T-helper 2 cell treated with Interferon-gamma antibody and Interleukin-4, amounts not matched to agents 100 ng/mL and 5 ng/mL, for 36 hours (primary cell): ENCODE data around the gene ZNF770. TPM values are rescaled to one million over a fixed set of nuclear protein-coding genes. Genes with fewer than 3 reads are reported as not detected.
"Not testable (repeated sequence)": the region's sequence is repeated elsewhere in the genome, so short reads cannot be mapped to it uniquely, and the experiment has no call there.

ENCODE experiments used
- intact Hi-C: fragments of 100-400 bp; cut with micrococcal nuclease; formaldehyde crosslinking; loops from one replicate; pipeline ENCODE4 v1.15.1; 2023
- total RNA-seq: library from RNA; stranded (reverse); gene quantifications from 2 replicates; pipeline ENCODE4 v1.2.3, GENCODE V29; 2022

The ZNF770 gene
- total RNA-seq, 1 donor from 2014 or later: 44.1 TPM

GRCh38 chr15:34976743-34977142 is 11.3 kb downstream of the ZNF770 start:
- intact Hi-C loops: no loop called here

DNA sequence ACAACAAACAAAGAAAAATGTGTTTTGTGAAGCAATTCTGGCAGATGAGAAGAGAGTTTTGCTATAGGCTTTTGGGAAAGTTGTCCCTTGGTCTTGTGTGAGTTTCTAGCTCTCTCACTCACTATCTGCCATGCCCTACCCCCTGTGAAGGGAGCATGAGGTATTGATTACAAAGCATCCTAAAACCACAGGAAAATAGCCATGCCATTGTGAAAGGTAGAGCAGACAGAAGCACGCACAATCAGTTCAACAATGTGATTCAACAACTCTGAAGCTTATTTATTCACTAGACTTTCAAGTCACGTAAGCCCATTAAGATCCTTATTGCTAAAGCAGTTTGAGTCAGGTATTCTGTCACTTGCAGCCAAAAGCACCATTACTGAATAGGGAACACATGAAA is 12.0 kb downstream of the ZNF770 start:
- intact Hi-C loops: no loop called here

DNA sequence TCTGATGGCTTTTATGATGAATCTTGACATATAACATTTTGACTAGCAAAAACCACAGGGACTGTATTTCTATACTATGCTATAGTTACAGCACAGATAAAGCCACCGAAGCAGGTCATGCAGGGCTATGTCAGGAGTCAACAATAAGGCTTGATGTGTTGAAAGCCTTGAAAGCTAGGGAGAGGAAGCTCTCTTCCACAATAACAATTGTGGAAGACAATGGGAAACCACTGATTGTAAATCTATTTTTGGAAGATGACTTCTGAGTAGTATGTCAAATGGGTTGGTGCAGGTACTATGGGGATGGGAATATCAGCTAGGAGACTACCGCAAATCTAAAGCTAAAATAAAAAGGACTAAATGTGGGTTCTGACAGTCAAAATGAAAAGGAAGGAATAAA is 14.6 kb downstream of the ZNF770 start:
- intact Hi-C loops: no loop called here

GRCh38 chr15:34970098-34970643 is 17.9 kb downstream of the ZNF770 start:
- intact Hi-C loops: not testable (repeated sequence)

DNA sequence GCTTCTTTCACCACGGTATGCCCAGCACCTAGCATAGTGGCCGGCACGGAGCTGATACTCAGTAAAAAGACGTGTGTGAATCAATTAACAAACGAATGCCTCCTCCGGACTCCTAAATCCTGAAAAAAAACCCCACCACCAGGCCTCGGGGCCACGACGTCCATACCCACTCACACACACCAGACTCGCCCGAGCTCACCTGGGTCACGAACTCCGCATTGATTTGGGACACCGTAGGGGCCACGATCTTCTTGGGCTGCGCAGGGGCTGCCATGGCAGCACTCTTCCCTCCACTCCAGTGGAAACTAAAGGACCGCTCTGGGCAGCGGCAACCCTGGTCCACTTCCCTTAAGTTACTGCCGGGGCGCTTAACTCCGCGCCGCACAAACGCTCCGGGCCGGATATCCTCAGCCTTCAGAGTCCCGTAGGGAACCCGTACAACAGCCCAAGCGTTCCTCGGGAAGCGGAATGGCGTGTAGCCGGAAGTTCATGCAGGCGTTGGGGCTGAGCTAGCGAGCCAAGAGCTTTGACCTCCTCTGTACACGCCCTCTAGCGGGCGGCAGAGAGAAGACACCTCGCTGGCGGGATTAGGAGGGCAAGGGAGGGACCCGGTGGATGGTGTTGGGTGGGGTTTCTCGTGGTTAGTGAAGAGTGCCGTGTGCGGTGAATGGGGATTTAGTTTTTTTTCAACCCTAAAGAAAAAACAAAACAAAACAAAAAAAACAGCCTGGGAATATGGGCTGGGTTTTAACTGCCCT is 18.6 kb downstream of the ZNF770 start, which contains the start of gene AQR:
Gene AQR (minus strand): TSS at position 403 of the 758 bp plus-strand sequence. CDS start 129 bp downstream, at position 274.
- intact Hi-C loops: loop anchor here (1.0 to 5.0 kb wide), 3 partner anchors 19 to 727 kb away; partner anchors contain the start of genes DPH6 and ZNF770

DNA sequence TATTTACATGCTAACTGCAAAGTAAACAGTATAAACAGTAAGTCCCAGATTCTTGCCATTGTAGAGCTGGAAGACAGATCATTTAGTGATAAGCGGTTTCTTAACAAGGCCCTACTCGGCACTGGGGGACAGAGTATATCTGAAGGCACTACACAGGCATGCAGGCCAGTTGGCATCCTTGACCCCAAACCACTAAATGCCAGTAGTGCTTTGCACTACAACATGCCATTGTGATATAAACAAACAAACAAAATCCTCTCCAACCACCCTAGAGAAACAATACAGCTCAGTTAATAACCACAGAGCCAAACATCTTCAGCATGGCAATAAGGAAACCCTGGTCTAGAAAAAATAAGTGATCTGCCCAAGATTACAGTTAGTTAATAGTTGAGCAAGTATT is 23.8 kb downstream of the ZNF770 start:
- intact Hi-C loops: no loop called here

- intact Hi-C loops: no loop called here
Observed at GRCh38 chr15:34953851-34954250, 34.2 kb downstream of the ZNF770 start.

- intact Hi-C loops: no loop called here
Observed at GRCh38 chr15:34952481-34952880, 35.6 kb downstream of the ZNF770 start.

- intact Hi-C loops: no loop called here
Observed at GRCh38 chr15:34951993-34952392, 36.1 kb downstream of the ZNF770 start.

GRCh38 chr15:34944936-34945335 is 43.2 kb downstream of the ZNF770 start:
- intact Hi-C loops: no loop called here

- intact Hi-C loops: no loop called here
Observed at GRCh38 chr15:34943711-34944110, 44.4 kb downstream of the ZNF770 start.

DNA sequence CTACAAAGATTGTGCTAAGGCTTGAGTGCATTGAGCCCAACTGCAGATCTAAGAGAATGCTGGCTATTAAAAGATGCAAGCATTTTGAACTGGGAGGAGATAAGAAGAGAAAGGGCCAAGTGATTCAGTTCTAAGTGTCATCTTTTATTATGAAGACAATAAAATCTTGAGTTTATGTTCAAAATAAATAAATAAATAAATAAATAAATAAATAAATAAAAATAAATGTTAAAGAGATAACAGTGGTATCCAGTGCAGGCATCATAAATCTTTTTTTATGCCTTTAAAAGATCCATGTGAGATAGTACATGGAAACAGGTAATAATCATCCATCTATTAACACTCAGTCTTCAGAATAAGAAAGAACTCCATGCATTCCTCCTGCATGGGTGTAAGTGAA is 44.8 kb downstream of the ZNF770 start:
- intact Hi-C loops: not testable (repeated sequence)

DNA sequence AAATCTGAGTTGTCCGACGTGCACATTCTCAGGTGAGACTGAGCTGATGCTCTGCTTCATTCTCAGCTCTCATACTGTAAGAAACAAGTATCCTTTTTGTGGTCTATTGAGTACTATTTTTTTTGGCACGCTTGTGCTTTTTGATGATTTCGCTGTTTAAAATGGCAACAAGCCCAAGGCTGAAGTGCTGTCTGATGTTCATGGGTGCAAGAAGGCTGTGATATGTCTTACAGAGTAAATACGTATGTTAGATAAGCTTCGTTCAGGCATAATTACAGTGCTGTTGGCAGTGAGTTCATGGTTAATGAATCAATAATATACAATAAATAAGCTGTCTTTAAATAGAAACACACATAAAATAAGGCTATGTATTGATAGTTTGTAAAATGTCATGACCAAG is 45.7 kb downstream of the ZNF770 start:
- intact Hi-C loops: no loop called here

DNA sequence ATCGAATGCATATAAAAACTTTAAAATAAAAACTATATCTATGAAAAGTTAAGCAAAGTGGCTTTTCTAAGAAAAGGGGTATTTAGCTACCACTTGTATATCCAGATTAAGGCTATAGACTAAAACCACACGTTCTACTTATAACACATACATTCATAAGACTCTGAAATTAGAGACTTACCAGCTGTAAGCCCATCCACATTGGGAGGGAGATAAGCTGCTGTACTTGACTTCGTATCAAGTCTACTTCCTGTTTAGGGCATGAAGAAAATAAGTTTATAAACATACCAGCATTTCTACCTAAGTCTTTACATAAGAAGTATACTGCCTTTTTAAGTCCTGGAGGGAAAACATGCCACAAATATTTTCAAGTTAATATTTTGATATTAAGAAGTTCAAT is 46.3 kb downstream of the ZNF770 start:
- intact Hi-C loops: no loop called here

- intact Hi-C loops: no loop called here
Observed at GRCh38 chr15:34941185-34941698, 46.8 kb downstream of the ZNF770 start.

DNA sequence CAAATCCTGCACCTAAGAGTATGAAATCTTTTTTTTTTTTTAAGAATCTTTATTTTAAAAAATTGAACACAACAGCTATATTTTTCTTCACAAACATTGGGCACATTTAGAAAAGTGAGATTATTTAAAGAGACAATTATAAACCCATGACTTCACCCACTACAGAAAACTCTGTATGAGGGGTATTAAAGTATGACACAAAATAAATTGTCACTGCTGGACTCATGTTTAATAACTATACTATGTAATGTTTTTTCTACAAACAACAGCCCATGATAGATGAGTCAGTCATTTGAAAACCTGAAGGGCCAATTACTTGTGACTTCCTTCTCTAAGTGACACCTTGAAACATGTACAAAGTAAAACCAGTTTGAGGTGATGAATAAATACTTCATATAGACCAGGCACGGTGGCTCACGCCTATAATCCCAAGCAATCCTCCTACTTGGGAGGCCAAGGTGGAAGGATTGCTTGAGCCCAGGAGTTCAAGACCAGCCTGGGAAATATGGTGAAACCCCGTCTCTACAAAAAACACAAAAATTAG is 54.6 kb downstream of the ZNF770 start:
- intact Hi-C loops: no loop called here

DNA sequence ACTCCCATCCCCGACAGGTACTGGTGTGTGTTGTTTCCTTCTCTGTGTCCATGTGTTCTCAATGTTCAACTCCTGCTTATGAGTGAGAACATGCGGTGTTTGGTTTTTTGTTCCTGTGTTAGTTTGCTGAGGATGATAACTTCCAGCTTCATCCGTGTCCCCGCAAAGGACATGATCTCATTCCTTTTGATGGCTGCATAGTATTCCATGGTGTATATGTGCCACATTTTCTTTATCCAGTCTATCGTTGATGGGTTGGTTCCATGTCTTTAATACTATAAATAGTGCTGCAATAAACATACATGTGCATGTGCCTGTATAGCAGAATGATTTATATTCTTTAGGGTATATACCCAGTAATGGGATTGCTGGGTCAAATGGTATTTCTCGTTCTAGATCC is 59.7 kb downstream of the ZNF770 start:
- intact Hi-C loops: not testable (repeated sequence)

Other genes starting within 250 kb of the ZNF770 start
- not detected in 2 replicates for gene GJD2, start 233.3 kb downstream of the ZNF770 start, total RNA-seq
- not detected in 2 replicates for gene ACTC1, start 192.7 kb downstream of the ZNF770 start, total RNA-seq
- 46.3 and 50.5 TPM in 2 replicates for gene AQR, start 18.5 kb downstream of the ZNF770 start, total RNA-seq
- gene NANOGP8, start 97.0 kb upstream of the ZNF770 start, total RNA-seq: not detected in 2 replicates